ENCODE measurements around the gene BCORL1.

The BCORL1 gene

DNA sequence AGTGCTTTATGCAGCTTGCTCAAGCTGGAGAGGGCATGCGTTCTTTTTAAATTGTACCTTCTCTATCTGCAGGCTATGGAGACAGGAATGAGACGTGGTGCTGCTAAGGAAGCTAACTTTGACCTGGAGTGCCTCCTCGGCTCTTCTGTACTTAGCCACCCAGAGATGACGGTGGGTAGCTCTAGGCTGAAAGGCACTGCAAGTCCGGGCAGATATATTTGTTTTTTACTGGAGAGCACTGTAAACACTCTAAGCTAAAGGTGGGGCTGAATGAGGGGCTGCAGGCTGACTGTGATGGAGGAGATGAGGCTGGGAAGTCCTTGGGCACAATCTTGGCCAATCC, 115.7 kb downstream of the BCORL1 start:
- DNase-seq = no peak

DNA sequence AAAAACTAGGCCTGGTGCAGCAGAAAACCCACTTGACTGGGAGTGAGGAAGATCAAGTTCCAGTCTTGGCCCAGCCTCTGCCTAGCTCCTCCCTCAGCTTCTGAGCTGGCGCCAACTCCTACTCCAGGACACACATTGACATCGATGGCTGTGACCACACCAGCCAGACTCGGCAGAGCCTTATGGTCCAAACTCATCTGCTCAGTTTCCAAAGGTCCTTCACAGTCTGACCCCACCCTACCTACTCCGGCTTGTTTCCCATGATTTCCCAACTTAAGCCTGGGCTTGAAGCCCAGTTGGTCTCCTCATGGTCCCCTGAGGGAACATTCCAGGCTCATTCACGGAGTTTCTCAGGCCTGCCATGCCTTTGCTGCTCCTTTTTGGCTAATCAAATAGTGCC, 117.7 kb downstream of the BCORL1 start:
- DNase-seq = no peak

- DNase-seq = no peak
Observed at GRCh38 chrX:130103605-130104004, 121.2 kb downstream of the BCORL1 start.

DNA sequence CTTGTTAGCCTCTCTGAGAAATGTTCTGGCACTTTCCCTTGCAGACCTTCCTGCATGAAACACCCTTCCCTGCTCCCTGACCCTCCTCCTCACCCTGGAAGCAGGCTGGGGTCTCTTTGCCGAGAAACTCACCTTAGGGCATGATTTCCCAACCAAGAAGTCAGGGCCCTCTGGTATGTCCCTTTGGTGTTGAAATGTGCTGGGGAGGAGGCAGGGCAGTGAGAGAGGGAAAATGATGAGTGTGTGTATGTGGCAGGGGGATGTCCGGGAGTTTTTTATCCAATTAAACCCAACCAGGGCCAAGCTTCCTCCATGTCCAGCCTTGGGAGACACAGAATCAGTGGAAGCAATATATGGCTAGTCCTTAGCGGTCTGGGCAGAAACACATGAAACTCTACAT, 122.8 kb downstream of the BCORL1 start:
- no peak for DNase-seq

DNA sequence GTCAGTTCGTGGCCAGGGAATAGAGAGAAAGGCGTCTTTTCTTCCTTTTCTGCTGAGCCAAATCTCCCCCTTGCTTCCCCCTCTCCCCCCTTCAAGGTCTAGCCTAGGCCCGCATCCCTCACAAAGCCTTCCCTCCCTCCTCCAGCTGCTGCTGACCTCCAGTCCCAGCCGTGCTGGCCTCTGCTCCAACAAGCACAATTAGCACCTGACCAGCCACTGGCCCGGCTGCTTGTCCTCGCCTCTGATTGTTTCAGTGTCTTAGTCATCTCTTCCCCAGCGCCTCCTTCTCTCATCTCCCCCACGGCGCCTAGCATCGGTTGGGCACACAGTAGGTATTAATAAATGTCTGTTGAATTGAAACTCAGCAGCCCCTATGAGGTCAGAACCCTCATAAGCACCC, 123.6 kb downstream of the BCORL1 start:
- DNase-seq = no peak

Measured in NCI-H1048 (cell line).